Keratinocyte (primary cell): Measurements from ENCODE around the gene GRK7.

Experiments
- CTCF ChIP-seq, 3 experiments: IDR thresholded peaks in 1 of 3; conservative IDR thresholded peaks in 1 of 3; optimal IDR thresholded peaks in 1 of 3; 2 replicates in 2 of 3; 3 replicates in 1 of 3; pipeline versions ENCODE3 to v1.5.1; 2011; ENCODE audit warnings: low read length in 3 of 3, mild to moderate bottlenecking in 3 of 3, moderate library complexity in 2 of 3, control low read depth in 1 of 3, inconsistent platforms in 1 of 3; ENCODE audit not compliant: insufficient read depth in 2 of 3; ENCODE audit errors: extremely low read depth in 1 of 3
- EZH2 ChIP-seq: IDR thresholded peaks from one replicate; pipeline ENCODE4 v1.6.1; 2012; ENCODE audit warnings: inconsistent platforms, mild to moderate bottlenecking, low read length, moderate library complexity

GRCh38 chr3:141784096-141784495 is 20.9 kb downstream of the GRK7 start:
- TF ChIP-seq CTCF (optimal IDR thresholded peaks at IDR 0.05 in 1 of 3, IDR thresholded peaks at IDR 0.05 in 1 of 3, conservative IDR thresholded peaks at IDR 0.05 in 1 of 3; ENCODE audit: extremely low read depth in 1 of 3, insufficient read depth in 2 of 3, low read length in 3 of 3) (no peak), EZH2 (no peak)
